NT2/D1 (cell line): ENCODE results near the gene OMG.

ENCODE experiments used
- SUZ12 ChIP-seq: IDR thresholded peaks from 2 replicates; pipeline ENCODE4 v1.6.1; 2011; ENCODE audit not compliant: insufficient read length, insufficient read depth; ENCODE audit errors: extremely low read depth
- YY1 ChIP-seq: IDR thresholded peaks from 2 replicates; pipeline ENCODE4 v1.6.1; 2011; ENCODE audit not compliant: insufficient read length, insufficient read depth
- ZNF274 ChIP-seq: IDR thresholded peaks from 2 replicates; pipeline ENCODE4 v1.6.1; 2011; ENCODE audit warnings: mild to moderate bottlenecking, low read depth, low read length

- no peak for TF ChIP-seq SUZ12
- no peak for TF ChIP-seq YY1
- no peak for TF ChIP-seq ZNF274
Observed at GRCh38 chr17:31261601-31262000, 35.4 kb downstream of the OMG start.
